ENCODE results near the gene NKX1-2. TPM values are rescaled to one million over a fixed set of nuclear protein-coding genes. Genes with fewer than 3 reads are reported as not detected.
"Not testable (repeated sequence)": the region's sequence is repeated elsewhere in the genome, so short reads cannot be mapped to it uniquely, and the experiment has no call there.

Gene NKX1-2
- total RNA-seq, 1 experiment from 2014 or later, result not detected

- H3K27me3 ChIP-seq (replicated peaks), result peaks cover 71% of the 10 kb centered on the region
- no peak for DNase-seq (ENCODE audit: low read depth in 1 of 2, low spot score in 2 of 2)
Observed at GRCh38 chr10:124453960-124454610, 4.2 kb upstream of the NKX1-2 start.

GRCh38 chr10:124451276-124451675 lies 1.4 kb upstream of the NKX1-2 start:
- no peak for DNase-seq (ENCODE audit: low read depth in 1 of 2, low spot score in 2 of 2)
- H3K27me3 ChIP-seq (replicated peaks), result peaks cover 88% of the 10 kb centered on the region
- no peaks in the 10 kb centered on the region for H3K4me1 ChIP-seq (replicated peaks)
- no peak overlapping the region for H3K27ac ChIP-seq
- no peaks in the 10 kb centered on the region; the same call in 1 of the 2 replicates for H3K9me3 ChIP-seq (replicated peaks)
- no peaks in the 10 kb centered on the region for H3K36me3 ChIP-seq
- H3K4me3 ChIP-seq, result no peak overlapping the region

More at GRCh38 chr10:124453960-124454610, 4.2 kb upstream of the NKX1-2 start:
- Histone ChIP-seq H3K4me3 (no peak overlapping the region), H3K9me3 (replicated peaks) (no peaks in the 10 kb centered on the region; the same call in 1 of the 2 replicates), H3K27ac (no peak overlapping the region), H3K36me3 (no peaks in the 10 kb centered on the region), H3K4me1 (replicated peaks) (no peaks in the 10 kb centered on the region)

- DNase-seq (ENCODE audit: low read depth in 1 of 2, low spot score in 2 of 2), result no peak
- Histone ChIP-seq H3K4me1 (replicated peaks) (no peaks in the 10 kb centered on the region), H3K9me3 (replicated peaks) (no peaks in the 10 kb centered on the region; the same call in 1 of the 2 replicates), H3K27me3 (replicated peaks) (peaks cover 90% of the 10 kb centered on the region), H3K36me3 (no peaks in the 10 kb centered on the region), H3K4me3 (no peak overlapping the region), H3K27ac (no peak overlapping the region)
Observed at GRCh38 chr10:124450783-124451057, 885 bp upstream of the NKX1-2 start.

GRCh38 chr10:124449170-124450011 lies 444 bp downstream of the NKX1-2 start:
- Histone ChIP-seq H3K27me3 (replicated peaks) (peaks cover 88% of the 10 kb centered on the region), H3K27ac (no peak overlapping the region), H3K4me3 (no peak overlapping the region), H3K4me1 (replicated peaks) (no peaks in the 10 kb centered on the region), H3K9me3 (replicated peaks) (no peaks in the 10 kb centered on the region; the same call in 1 of the 2 replicates), H3K36me3 (no peaks in the 10 kb centered on the region)
- no peak for DNase-seq (ENCODE audit: low read depth in 1 of 2, low spot score in 2 of 2)

- DNase-seq (ENCODE audit: low read depth in 1 of 2, low spot score in 2 of 2), result no peak
- Histone ChIP-seq H3K9me3 (replicated peaks) (no peaks in the 10 kb centered on the region; the same call in 1 of the 2 replicates), H3K4me1 (replicated peaks) (no peaks in the 10 kb centered on the region), H3K4me3 (no peak overlapping the region), H3K27me3 (replicated peaks) (peaks cover 86% of the 10 kb centered on the region), H3K27ac (no peak overlapping the region), H3K36me3 (no peaks in the 10 kb centered on the region)
Observed at GRCh38 chr10:124448696-124449169, 1.1 kb downstream of the NKX1-2 start.

- Histone ChIP-seq H3K4me1 (replicated peaks) (no peaks in the 10 kb centered on the region), H3K9me3 (replicated peaks) (no peaks in the 10 kb centered on the region; the same call in 1 of the 2 replicates), H3K27ac (no peak overlapping the region), H3K27me3 (replicated peaks) (peaks cover 79% of the 10 kb centered on the region), H3K4me3 (no peak overlapping the region), H3K36me3 (no peaks in the 10 kb centered on the region)
- DNase-seq (ENCODE audit: low read depth in 1 of 2, low spot score in 2 of 2), result no peak
Observed at GRCh38 chr10:124447751-124448466, 1.9 kb downstream of the NKX1-2 start.

- Histone ChIP-seq H3K27me3 (replicated peaks) (peaks cover 73% of the 10 kb centered on the region), H3K4me3 (no peak overlapping the region), H3K36me3 (no peaks in the 10 kb centered on the region), H3K4me1 (replicated peaks) (no peaks in the 10 kb centered on the region), H3K27ac (no peak overlapping the region), H3K9me3 (replicated peaks) (no peaks in the 10 kb centered on the region; the same call in 1 of the 2 replicates)
- no peak for DNase-seq (ENCODE audit: low read depth in 1 of 2, low spot score in 2 of 2)
Observed at GRCh38 chr10:124446830-124447750, 2.7 kb downstream of the NKX1-2 start.

- DNase-seq (ENCODE audit: low read depth in 1 of 2, low spot score in 2 of 2); H3K36me3 ChIP-seq; H3K9me3 ChIP-seq (replicated peaks); H3K27ac ChIP-seq; H3K4me3 ChIP-seq; H3K4me1 ChIP-seq (replicated peaks): not testable (repeated sequence)
- peaks cover 24% of the 10 kb centered on the region for H3K27me3 ChIP-seq (replicated peaks)
Observed at GRCh38 chr10:124441694-124442093, 8.1 kb downstream of the NKX1-2 start.

GRCh38 chr10:124436191-124436638 lies 13.6 kb downstream of the NKX1-2 start:
- H3K36me3 ChIP-seq, result no peaks in the 10 kb centered on the region
- H3K4me3 ChIP-seq, result no peak overlapping the region
- peak; percentile 59 to 75 for DNase-seq (ENCODE audit: low read depth in 1 of 2, low spot score in 2 of 2)
- H3K9me3 ChIP-seq (replicated peaks), result no peaks in the 10 kb centered on the region
- H3K27ac ChIP-seq, result no peak overlapping the region
- peaks cover 18% of the 10 kb centered on the region for H3K4me1 ChIP-seq (replicated peaks)
- peaks cover 4% of the 10 kb centered on the region; the same call in 1 of the 2 replicates for H3K27me3 ChIP-seq (replicated peaks)

- not testable (repeated sequence) for H3K36me3 ChIP-seq; DNase-seq (ENCODE audit: low read depth in 1 of 2, low spot score in 2 of 2); H3K27me3 ChIP-seq (replicated peaks); H3K9me3 ChIP-seq (replicated peaks); H3K27ac ChIP-seq; H3K4me3 ChIP-seq
- peaks cover 18% of the 10 kb centered on the region for H3K4me1 ChIP-seq (replicated peaks)
Observed at GRCh38 chr10:124435683-124436082, 14.2 kb downstream of the NKX1-2 start.

- Histone ChIP-seq H3K4me3 (no peak overlapping the region), H3K27me3 (replicated peaks) (peaks cover 6% of the 10 kb centered on the region; the same call in 1 of the 2 replicates), H3K4me1 (replicated peaks) (peaks cover 18% of the 10 kb centered on the region), H3K36me3 (no peaks in the 10 kb centered on the region), H3K27ac (no peak overlapping the region), H3K9me3 (replicated peaks) (no peaks in the 10 kb centered on the region)
- no peak for DNase-seq (ENCODE audit: low read depth in 1 of 2, low spot score in 2 of 2)
Observed at GRCh38 chr10:124433461-124433860, 16.4 kb downstream of the NKX1-2 start.

GRCh38 chr10:124430077-124430476 lies 19.8 kb downstream of the NKX1-2 start:
- no peaks in the 10 kb centered on the region for H3K9me3 ChIP-seq (replicated peaks)
- no peak overlapping the region for H3K4me3 ChIP-seq
- peaks cover under 1% of the 10 kb centered on the region for H3K4me1 ChIP-seq (replicated peaks)
- DNase-seq (ENCODE audit: low read depth in 1 of 2, low spot score in 2 of 2), result no peak
- H3K27me3 ChIP-seq (replicated peaks), result peaks cover 10% of the 10 kb centered on the region; the same call in 1 of the 2 replicates
- H3K36me3 ChIP-seq, result no peaks in the 10 kb centered on the region
- no peak overlapping the region for H3K27ac ChIP-seq

GRCh38 chr10:124429576-124429975 lies 20.3 kb downstream of the NKX1-2 start:
- Histone ChIP-seq H3K36me3 (no peaks in the 10 kb centered on the region), H3K27ac (no peak overlapping the region), H3K4me1 (replicated peaks) (no peaks in the 10 kb centered on the region), H3K4me3 (no peak overlapping the region), H3K9me3 (replicated peaks) (no peaks in the 10 kb centered on the region), H3K27me3 (replicated peaks) (peaks cover 10% of the 10 kb centered on the region; the same call in 1 of the 2 replicates)
- no peak for DNase-seq (ENCODE audit: low read depth in 1 of 2, low spot score in 2 of 2)
